Gastroesophageal sphincter (tissue), 4 donors: Measurements from ENCODE around the gene OPRD1. TPM values are rescaled to one million over a fixed set of nuclear protein-coding genes. Genes with fewer than 3 reads are reported as not detected.

ENCODE experiments used
- ATAC-seq: fragments of 150-250 bp; one replicate; pipeline ENCODE4 v1.9.1; 2016; ENCODE audit warnings: mild to moderate bottlenecking, moderate library complexity
- H3K27ac ChIP-seq, 4 donors: fragments of 200-600 bp; sonication (generic) in 3 of 4; 1 replicate in 3 of 4; 2 replicates in 1 of 4; pipeline ENCODE4 v1.5.1; 2016 to 2019
- H3K27me3 ChIP-seq: fragments of 200-600 bp; sonication (generic); one replicate; pipeline ENCODE4 v1.5.1; 2019
- H3K36me3 ChIP-seq, 2 donors: fragments of 200-600 bp; sonication (generic); one replicate each; pipeline ENCODE4 v1.5.1; 2019; ENCODE audit warnings: control low read depth in 1 of 2
- H3K4me1 ChIP-seq, 3 donors: fragments of 200-600 bp; sonication (generic); 1 replicate in 2 of 3; 2 replicates in 1 of 3; pipeline ENCODE4 v1.5.1; 2016 to 2019; ENCODE audit warnings: control low read depth in 2 of 3
- H3K4me3 ChIP-seq, 2 donors: fragments of 200-600 bp; sonication (generic); one replicate each; pipeline ENCODE4 v1.5.1; 2019; ENCODE audit warnings: mild to moderate bottlenecking in 1 of 2, moderate library complexity in 1 of 2
- H3K9me3 ChIP-seq, 3 donors: fragments of 200-600 bp; sonication (generic); one replicate each; pipeline ENCODE4 v1.5.1; 2017 to 2019; ENCODE audit warnings: control low read depth in 2 of 3
- EP300 ChIP-seq: sonication (generic); formaldehyde crosslinking; IDR thresholded peaks from one replicate; pipeline ENCODE4 v1.6.1; 2017; ENCODE audit warnings: antibody characterized with exemption, mild to moderate bottlenecking
- POLR2A ChIP-seq, 2 donors: fragments of 450-650 bp; IDR thresholded peaks; one replicate each; pipeline ENCODE4 v1.6.1; 2017; ENCODE audit warnings: antibody characterized with exemption in 2 of 2, mild to moderate bottlenecking in 2 of 2, moderate library complexity in 1 of 2
- POLR2AphosphoS5 ChIP-seq: sonication (generic); formaldehyde crosslinking; IDR thresholded peaks from one replicate; pipeline ENCODE4 v1.6.1; 2017; ENCODE audit warnings: antibody characterized with exemption
- WGBS, 2 donors: methylation state at CpG; one replicate each; pipeline ENCODE4 v1.1.5; 2018; ENCODE audit warnings: low coverage in 1 of 2; 5-methylcytosine and 5-hydroxymethylcytosine counted together
- total RNA-seq, 4 donors: library from RNA; depleted of rRNA; stranded (reverse); fragments of >200 nt; gene quantifications; one replicate each; pipeline ENCODE4 v1.1.0, GENCODE V29; 2016
- TF ChIP-seq, protein P1 (sequence below), 4 experiments: fragments of 200-600 bp in 2 of 4; fragments of 450-650 bp in 2 of 4; sonication (generic) in 1 of 4; IDR thresholded peaks; one replicate each; pipeline ENCODE4 v1.5.1; 2017 to 2019; ENCODE audit warnings: antibody characterized with exemption in 4 of 4, mild to moderate bottlenecking in 2 of 4, moderate library complexity in 2 of 4

The OPRD1 gene
- total RNA-seq, 4 donors from 2014 or later, result 0.08 to 0.16 (median 0.13) TPM; not detected in 1

DNA sequence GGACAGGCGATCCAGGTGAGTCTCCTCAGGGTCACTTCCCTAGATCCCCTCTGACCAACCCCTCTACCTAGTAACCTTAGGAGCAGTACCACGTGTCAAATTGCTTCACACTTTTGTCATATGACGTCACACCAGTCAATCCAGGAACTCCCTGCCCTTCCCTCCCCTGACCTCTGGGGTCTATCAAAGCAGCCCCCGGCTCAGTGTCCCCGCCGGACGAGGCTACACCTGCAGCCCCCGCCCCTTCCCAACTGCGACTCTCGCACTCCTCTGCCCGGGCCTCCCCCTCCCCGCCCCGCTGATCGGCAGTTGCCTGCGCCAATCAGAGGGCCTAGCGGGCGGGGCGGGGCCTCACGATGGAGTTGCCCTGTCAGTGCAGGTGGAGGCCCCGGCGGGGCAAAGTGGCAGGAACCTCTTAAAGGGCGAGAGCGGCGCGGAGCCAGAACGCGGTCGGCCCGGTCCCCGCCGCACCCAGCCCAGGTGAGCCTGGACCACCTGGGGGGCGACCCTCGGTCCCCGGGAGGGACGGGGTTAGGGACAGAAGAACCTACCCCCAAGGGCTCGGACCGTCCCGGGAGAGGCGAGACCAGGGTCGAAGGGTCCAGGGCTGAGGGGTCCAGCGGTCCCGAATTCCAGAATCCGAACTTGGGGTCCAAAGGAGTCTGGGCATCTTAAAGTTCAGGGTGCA lies 74.9 kb downstream of the OPRD1 start:
- H3K36me3 ChIP-seq, result no peaks in the 10 kb centered on the region
- no peaks in the 10 kb centered on the region for H3K9me3 ChIP-seq
- peak overlapping the region in 3 of 4 donors; percentile 57 to 78 (median 75) for H3K27ac ChIP-seq
- WGBS, 2 donors, result 0 to 11% methylated on average over 2 to 4 of the region's 43 CpGs
- no peaks in the 10 kb centered on the region for H3K27me3 ChIP-seq
- H3K4me3 ChIP-seq, result peak overlapping the region; percentile 85 to 95
- TF ChIP-seq EP300 (no peak), POLR2A (IDR thresholded peaks at IDR 0.05) (peak; percentile 23 to 31)
- TF ChIP-seq, protein P1, sequence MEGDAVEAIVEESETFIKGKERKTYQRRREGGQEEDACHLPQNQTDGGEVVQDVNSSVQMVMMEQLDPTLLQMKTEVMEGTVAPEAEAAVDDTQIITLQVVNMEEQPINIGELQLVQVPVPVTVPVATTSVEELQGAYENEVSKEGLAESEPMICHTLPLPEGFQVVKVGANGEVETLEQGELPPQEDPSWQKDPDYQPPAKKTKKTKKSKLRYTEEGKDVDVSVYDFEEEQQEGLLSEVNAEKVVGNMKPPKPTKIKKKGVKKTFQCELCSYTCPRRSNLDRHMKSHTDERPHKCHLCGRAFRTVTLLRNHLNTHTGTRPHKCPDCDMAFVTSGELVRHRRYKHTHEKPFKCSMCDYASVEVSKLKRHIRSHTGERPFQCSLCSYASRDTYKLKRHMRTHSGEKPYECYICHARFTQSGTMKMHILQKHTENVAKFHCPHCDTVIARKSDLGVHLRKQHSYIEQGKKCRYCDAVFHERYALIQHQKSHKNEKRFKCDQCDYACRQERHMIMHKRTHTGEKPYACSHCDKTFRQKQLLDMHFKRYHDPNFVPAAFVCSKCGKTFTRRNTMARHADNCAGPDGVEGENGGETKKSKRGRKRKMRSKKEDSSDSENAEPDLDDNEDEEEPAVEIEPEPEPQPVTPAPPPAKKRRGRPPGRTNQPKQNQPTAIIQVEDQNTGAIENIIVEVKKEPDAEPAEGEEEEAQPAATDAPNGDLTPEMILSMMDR (IDR thresholded peaks at IDR 0.05), result peak in 1 of 4 experiments; percentile 19
- ATAC-seq, result peak; percentile 84
- H3K4me1 ChIP-seq, result peaks cover 0 to 57% (median 9%) of the 10 kb centered on the region in 3 donors

DNA sequence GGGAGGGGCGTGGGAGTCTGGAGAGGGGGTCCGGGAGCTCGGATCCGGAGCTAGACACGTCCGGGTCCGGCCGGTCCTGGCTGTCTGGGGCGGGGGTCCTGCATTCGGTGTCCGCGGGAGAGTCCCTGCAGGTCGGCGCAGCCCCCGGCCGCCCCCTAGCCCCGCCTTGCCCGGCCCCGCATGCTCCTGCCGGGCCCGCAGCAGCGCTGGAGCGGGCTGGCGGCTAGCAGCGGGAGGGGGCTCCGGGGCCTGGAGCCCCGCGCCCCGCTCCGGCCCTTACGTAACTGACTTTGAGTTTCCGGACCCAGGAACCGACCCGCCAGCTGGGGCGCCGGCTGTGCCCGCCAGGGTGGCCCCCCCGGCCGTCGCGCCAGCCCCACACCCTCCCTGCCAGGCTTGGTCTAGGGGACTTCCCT lies 75.5 kb downstream of the OPRD1 start:
- peak; percentile 18 for ATAC-seq
- H3K4me1 ChIP-seq, result peaks cover 0 to 51% (median 9%) of the 10 kb centered on the region in 3 donors
- peak overlapping the region in 3 of 4 donors; percentile 57 to 78 (median 75) for H3K27ac ChIP-seq
- no peak for TF ChIP-seq POLR2A (IDR thresholded peaks at IDR 0.05)
- TF ChIP-seq POLR2AphosphoS5, result no peak
- TF ChIP-seq, protein P1 (IDR thresholded peaks at IDR 0.05), result no peak
- no peaks in the 10 kb centered on the region for H3K36me3 ChIP-seq
- no peaks in the 10 kb centered on the region for H3K9me3 ChIP-seq
- peak overlapping the region; percentile 85 to 95 for H3K4me3 ChIP-seq
- WGBS, 2 donors, result no CpG with 5 or more reads among the region's 41 CpGs
- H3K27me3 ChIP-seq, result no peaks in the 10 kb centered on the region

DNA sequence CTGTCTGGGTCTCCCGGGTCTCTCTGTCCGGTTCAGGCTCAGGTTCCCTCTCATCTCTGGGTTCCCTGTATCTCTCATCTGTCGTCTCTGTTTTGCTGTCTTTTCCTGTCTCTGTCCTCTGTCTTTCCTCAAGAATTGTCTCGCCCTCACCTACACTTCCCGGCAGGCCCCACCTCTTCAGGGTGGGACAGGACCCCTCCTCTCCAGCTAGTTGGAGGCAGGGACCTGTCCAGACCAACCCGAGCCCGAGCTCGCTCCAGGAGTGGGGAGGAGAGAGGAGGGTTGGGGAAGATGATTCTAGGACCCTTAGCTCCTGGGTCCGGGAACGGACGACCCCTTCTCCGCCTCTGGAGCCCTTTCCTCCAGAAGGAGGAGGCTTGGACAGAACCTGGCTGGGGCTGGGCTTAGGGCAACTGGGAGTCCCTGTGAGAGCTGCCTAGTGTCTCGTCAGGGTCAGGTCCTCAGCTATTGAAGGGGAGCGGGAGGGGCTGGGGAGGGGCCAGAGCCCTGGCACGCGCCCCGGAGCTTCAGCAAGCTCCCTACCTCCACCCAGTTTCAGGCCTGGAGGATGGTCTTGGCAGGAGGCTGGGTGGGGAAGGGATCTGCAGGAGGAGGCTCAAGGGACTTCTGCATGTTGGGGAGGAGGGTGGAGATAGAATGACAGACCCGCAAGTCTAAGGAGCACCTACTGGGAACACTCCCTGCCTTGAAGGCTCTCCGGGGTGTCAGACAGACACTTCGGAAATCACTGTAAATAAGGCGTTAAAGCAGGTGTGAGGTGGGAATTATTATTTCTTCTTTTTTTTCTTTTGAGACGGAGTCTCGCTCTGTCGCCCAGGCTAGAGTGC lies 76.1 kb downstream of the OPRD1 start:
- H3K27me3 ChIP-seq, result no peaks in the 10 kb centered on the region
- no peak for ATAC-seq
- TF ChIP-seq EP300, result no peak
- peaks cover 0 to 50% (median 9%) of the 10 kb centered on the region in 3 donors for H3K4me1 ChIP-seq
- H3K9me3 ChIP-seq, result no peaks in the 10 kb centered on the region
- H3K36me3 ChIP-seq, result no peaks in the 10 kb centered on the region
- H3K4me3 ChIP-seq, result peak overlapping the region; percentile 85 to 95
- 56 to 64% methylated on average over 5 to 11 of the region's 24 CpGs for WGBS, 2 donors
- peak overlapping the region in 3 of 4 donors; percentile 57 to 78 (median 75) for H3K27ac ChIP-seq

- no peak for TF ChIP-seq POLR2AphosphoS5
- 86 to 100% methylated on average over 1 to 2 of the region's 7 CpGs for WGBS, 2 donors
- Histone ChIP-seq H3K4me1 (peaks cover 0 to 48% (median 9%) of the 10 kb centered on the region in 3 donors), H3K27ac (no peak overlapping the region), H3K36me3 (peaks cover 0 to 5% of the 10 kb centered on the region in 2 donors), H3K27me3 (no peaks in the 10 kb centered on the region), H3K4me3 (no peak overlapping the region), H3K9me3 (no peaks in the 10 kb centered on the region)
- no peak for ATAC-seq
Observed at GRCh38 chr1:28888915-28889314, 76.9 kb downstream of the OPRD1 start.

- no peaks in the 10 kb centered on the region for H3K9me3 ChIP-seq
- TF ChIP-seq, protein P1 (IDR thresholded peaks at IDR 0.05), result no peak
- no peaks in the 10 kb centered on the region for H3K27me3 ChIP-seq
- H3K36me3 ChIP-seq, result peaks cover 0 to 5% of the 10 kb centered on the region in 2 donors
- H3K4me3 ChIP-seq, result no peak overlapping the region
- H3K4me1 ChIP-seq, result peaks cover 0 to 43% (median 9%) of the 10 kb centered on the region in 3 donors
- H3K27ac ChIP-seq, result no peak overlapping the region
- ATAC-seq, result no peak
- WGBS, 2 donors, result no CpG with 5 or more reads among the region's 5 CpGs
Observed at GRCh38 chr1:28889357-28889756, 77.4 kb downstream of the OPRD1 start.
